COLO668 (cell line): ENCODE results near the gene TMEM223.
"Not testable (repeated sequence)": the region's sequence is repeated elsewhere in the genome, so short reads cannot be mapped to it uniquely, and the experiment has no call there.

ENCODE experiments used
- DNase-seq: peaks from one replicate; lab custom pipeline; 2025; ENCODE audit not compliant: unreplicated experiment; lab: John Stamatoyannopoulos, UW

The TMEM223 gene

GRCh38 chr11:62801071-62801470, 9.3 kb upstream of the TMEM223 start:
- DNase-seq, result no peak

- DNase-seq, result no peak
Measured at GRCh38 chr11:62799486-62799885, 7.7 kb upstream of the TMEM223 start.

- DNase-seq, result no peak
Measured at GRCh38 chr11:62796281-62796680, 4.5 kb upstream of the TMEM223 start.

GRCh38 chr11:62794201-62794775, 2.5 kb upstream of the TMEM223 start:
- no peak for DNase-seq

GRCh38 chr11:62792202-62792575, 383 bp upstream of the TMEM223 start:
- no peak for DNase-seq

GRCh38 chr11:62789576-62789975, 2.2 kb downstream of the TMEM223 start:
- no peak for DNase-seq

GRCh38 chr11:62788991-62789390, 2.8 kb downstream of the TMEM223 start:
- DNase-seq, result no peak

- DNase-seq, result peak; percentile 98
Measured at GRCh38 chr11:62787005-62787759, 4.6 kb downstream of the TMEM223 start, which contains the start of gene TMEM179B. TSS of gene TMEM179B (plus strand) at chr11:62787402. CDS start at chr11:62787432, 30 bp downstream.

GRCh38 chr11:62786318-62787004, 5.3 kb downstream of the TMEM223 start:
- peak; percentile 90 for DNase-seq

GRCh38 chr11:62782753-62783152, 9.1 kb downstream of the TMEM223 start:
- no peak for DNase-seq

GRCh38 chr11:62778441-62778840, 13.4 kb downstream of the TMEM223 start:
- no peak for DNase-seq

GRCh38 chr11:62777389-62777788, 14.4 kb downstream of the TMEM223 start:
- no peak for DNase-seq

- no peak for DNase-seq
Measured at GRCh38 chr11:62775646-62776045, 16.2 kb downstream of the TMEM223 start.

GRCh38 chr11:62774407-62774806, 17.4 kb downstream of the TMEM223 start:
- DNase-seq, result no peak

- DNase-seq, result peak; percentile 96
Measured at GRCh38 chr11:62771144-62772021, 20.4 kb downstream of the TMEM223 start, which contains the start of gene TAF6L. TSS of gene TAF6L (plus strand) at chr11:62771396. CDS start at chr11:62775784, 4,388 bp downstream.

GRCh38 chr11:62770778-62771143, 21.0 kb downstream of the TMEM223 start:
- peak; percentile 45 for DNase-seq

GRCh38 chr11:62760867-62761227, 31.0 kb downstream of the TMEM223 start:
- DNase-seq, result not testable (repeated sequence)

GRCh38 chr11:62757846-62758788, 33.7 kb downstream of the TMEM223 start:
- no peak for DNase-seq

- no peak for DNase-seq
Measured at GRCh38 chr11:62755086-62755615, 36.7 kb downstream of the TMEM223 start.
